ENCODE measurements around the gene CXCL10.
"Not testable (repeated sequence)": the region's sequence is repeated elsewhere in the genome, so short reads cannot be mapped to it uniquely, and the experiment has no call there.

The CXCL10 gene

DNA sequence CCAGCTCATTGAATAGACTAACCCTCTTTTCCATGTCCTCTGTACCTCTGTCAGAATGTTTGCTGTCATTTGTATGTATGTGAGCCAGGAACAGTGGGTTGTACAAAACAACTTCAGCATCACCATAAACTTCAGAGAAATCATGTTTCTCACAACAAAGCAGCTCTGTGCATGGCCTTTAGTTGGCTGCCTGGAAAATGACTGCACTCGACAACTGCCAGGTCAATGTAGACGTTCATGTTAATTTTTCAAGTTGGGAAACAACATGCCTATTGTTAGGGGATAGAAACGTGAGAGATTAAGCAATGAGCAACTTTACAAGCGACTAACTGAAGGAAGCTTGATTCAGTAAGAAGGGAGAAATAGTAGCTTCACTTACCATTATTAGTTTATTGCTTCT is 30.4 kb upstream of the CXCL10 start:
- no peak for DNase-seq (ENCODE audit: extremely low read depth, insufficient read length)
- no peaks in the 10 kb centered on the region for H3K27me3 ChIP-seq (replicated peaks; ENCODE audit: control insufficient read depth, insufficient read depth, low read length)
- TF ChIP-seq, protein P1, sequence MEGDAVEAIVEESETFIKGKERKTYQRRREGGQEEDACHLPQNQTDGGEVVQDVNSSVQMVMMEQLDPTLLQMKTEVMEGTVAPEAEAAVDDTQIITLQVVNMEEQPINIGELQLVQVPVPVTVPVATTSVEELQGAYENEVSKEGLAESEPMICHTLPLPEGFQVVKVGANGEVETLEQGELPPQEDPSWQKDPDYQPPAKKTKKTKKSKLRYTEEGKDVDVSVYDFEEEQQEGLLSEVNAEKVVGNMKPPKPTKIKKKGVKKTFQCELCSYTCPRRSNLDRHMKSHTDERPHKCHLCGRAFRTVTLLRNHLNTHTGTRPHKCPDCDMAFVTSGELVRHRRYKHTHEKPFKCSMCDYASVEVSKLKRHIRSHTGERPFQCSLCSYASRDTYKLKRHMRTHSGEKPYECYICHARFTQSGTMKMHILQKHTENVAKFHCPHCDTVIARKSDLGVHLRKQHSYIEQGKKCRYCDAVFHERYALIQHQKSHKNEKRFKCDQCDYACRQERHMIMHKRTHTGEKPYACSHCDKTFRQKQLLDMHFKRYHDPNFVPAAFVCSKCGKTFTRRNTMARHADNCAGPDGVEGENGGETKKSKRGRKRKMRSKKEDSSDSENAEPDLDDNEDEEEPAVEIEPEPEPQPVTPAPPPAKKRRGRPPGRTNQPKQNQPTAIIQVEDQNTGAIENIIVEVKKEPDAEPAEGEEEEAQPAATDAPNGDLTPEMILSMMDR (IDR thresholded peaks at IDR 0.05; ENCODE audit: insufficient read depth, low read length, poor library complexity, severe bottlenecking), result no peak
- no peak overlapping the region for H3K4me3 ChIP-seq (replicated peaks; ENCODE audit: low read depth, low read length)
- no peaks in the 10 kb centered on the region for H3K36me3 ChIP-seq (ENCODE audit: control insufficient read depth, insufficient read depth, low read length)

DNA sequence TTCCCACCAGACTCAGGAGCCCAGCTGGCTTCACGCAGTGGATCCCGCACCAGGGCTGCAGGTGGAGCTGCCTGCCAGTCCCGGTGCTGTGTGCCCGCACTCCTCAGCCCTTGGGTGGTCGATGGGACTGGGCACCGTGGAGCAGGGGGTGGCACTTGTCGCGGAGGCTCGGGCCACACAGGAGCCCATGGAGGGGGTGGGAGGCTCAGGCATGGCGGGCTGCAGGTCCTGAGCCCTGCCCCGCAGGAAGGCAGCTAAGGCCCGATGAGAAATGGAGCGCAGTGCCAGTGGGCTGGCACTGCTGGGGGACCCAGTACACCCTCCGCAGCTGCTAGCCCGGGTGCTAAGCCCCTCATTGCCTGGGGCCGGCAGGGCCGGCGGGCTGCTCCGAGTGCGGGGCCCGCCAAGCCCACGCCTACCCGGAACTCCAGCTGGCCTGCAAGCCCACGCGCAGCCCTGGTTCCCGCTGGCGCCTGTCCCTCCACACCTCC is 27.3 kb upstream of the CXCL10 start:
- DNase-seq (ENCODE audit: extremely low read depth, insufficient read length); H3K4me3 ChIP-seq (replicated peaks; ENCODE audit: low read depth, low read length); H3K27me3 ChIP-seq (replicated peaks; ENCODE audit: control insufficient read depth, insufficient read depth, low read length); H3K36me3 ChIP-seq (ENCODE audit: control insufficient read depth, insufficient read depth, low read length): not testable (repeated sequence)

DNA sequence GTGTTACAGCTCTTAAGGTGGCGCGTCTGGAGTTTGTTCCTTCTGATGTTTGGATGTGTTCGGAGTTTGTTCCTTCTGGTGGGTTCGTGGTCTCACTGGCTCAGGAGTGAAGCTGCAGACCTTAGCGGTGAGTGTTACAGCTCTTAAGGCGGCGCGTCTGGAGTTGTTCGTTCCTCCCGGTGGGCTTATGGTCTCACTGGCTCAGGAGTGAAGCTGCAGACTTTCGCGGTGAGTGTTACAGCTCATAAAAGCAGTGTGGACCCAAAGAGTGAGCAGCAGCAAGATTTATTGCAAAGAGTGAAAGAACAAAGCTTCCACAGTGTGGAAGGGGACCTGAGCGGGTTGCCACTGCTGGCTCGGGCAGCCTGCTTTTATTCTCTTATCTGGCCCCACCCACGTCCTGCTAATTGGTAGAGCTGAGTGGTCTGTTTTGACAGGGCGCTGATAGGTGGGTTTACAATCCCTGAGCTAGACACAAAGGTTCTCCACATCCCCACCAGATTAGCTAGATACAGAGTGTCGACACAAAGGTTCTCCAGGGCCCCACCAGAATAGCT is 26.6 kb upstream of the CXCL10 start:
- H3K4me3 ChIP-seq (replicated peaks; ENCODE audit: low read depth, low read length), result not testable (repeated sequence)

DNA sequence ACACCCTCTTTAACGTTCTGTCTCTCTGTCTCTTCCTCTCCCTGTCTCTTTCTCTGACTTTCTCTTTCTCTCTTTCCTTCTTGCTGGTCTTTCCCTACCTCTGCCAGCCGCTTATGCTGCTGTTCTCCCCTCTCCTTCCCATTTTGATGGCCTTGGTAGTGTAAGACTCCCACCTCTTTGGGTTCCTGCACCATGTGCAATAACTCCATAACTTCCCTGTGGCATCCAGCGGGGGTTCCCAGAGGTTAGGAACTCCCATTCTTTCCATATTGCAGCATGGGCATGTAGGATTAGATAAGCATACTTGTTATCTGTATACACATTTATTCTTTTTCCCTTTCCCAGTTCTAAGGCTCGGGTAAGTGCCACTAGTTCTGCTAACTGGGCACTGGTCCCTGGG is 21.4 kb upstream of the CXCL10 start:
- H3K36me3 ChIP-seq (ENCODE audit: control insufficient read depth, insufficient read depth, low read length); DNase-seq (ENCODE audit: extremely low read depth, insufficient read length); H3K27me3 ChIP-seq (replicated peaks; ENCODE audit: control insufficient read depth, insufficient read depth, low read length); H3K4me3 ChIP-seq (replicated peaks; ENCODE audit: low read depth, low read length): not testable (repeated sequence)

More for the DNA sequence above, 26.6 kb upstream of the CXCL10 start:
- H3K27me3 ChIP-seq (replicated peaks; ENCODE audit: control insufficient read depth, insufficient read depth, low read length); H3K36me3 ChIP-seq (ENCODE audit: control insufficient read depth, insufficient read depth, low read length); DNase-seq (ENCODE audit: extremely low read depth, insufficient read length): not testable (repeated sequence)

DNA sequence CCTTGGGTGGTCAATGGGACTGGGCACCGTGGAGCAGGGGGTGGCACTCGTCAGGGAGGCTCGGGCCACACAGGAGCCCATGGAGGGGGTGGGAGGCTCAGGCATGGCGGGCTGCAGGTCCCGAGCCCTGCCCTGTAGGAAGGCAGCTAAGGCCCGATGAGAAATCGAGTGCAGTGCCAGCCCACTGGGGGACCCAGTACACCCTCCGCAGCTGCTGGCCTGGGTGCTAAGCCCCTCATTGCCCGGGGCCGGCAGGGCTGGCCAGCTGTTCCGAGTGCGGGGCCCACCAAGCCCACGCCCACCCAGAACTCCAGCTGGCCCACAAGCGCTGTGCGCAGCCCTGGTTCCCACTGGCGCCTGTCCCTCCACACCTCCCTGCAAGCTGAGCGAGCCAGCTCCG is 20.0 kb upstream of the CXCL10 start:
- DNase-seq (ENCODE audit: extremely low read depth, insufficient read length); H3K27me3 ChIP-seq (replicated peaks; ENCODE audit: control insufficient read depth, insufficient read depth, low read length); H3K4me3 ChIP-seq (replicated peaks; ENCODE audit: low read depth, low read length); H3K36me3 ChIP-seq (ENCODE audit: control insufficient read depth, insufficient read depth, low read length): not testable (repeated sequence)

DNA sequence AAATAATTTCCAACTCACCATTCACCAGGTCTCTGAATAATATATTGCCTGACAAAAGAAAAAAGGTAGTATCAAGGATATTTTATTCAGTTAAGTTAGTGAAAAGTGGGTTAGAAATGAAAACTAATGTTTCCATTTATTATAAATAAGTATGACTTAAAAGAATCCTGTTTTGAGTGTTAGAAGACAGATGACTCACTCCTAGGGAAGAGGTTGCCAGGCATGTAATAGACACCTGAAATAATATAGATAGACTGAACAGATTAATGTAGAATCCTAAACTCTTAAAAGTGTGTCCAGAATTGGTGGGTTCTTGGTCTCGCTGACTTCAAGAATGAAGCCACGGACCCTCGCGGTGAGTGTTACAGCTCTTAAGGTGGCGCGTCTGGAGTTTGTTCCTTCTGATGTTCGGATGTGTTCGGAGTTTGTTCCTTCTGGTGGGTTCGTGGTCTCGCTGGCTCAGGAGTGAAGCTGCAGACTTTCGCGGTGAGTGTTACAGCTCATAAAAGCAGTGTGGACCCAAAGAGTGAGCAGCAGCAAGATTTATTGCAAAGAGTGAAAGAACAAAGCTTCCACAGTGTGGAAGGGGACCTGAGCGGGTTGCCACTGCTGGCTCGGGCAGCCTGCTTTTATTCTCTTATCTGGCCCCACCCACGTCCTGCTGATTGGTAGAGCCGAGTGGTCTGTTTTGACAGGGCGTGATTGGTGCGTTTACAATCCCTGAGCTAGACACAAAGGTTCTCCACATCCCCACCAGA is 19.1 kb upstream of the CXCL10 start:
- not testable (repeated sequence) for H3K27me3 ChIP-seq (replicated peaks; ENCODE audit: control insufficient read depth, insufficient read depth, low read length); DNase-seq (ENCODE audit: extremely low read depth, insufficient read length); H3K4me3 ChIP-seq (replicated peaks; ENCODE audit: low read depth, low read length); H3K36me3 ChIP-seq (ENCODE audit: control insufficient read depth, insufficient read depth, low read length)

DNA sequence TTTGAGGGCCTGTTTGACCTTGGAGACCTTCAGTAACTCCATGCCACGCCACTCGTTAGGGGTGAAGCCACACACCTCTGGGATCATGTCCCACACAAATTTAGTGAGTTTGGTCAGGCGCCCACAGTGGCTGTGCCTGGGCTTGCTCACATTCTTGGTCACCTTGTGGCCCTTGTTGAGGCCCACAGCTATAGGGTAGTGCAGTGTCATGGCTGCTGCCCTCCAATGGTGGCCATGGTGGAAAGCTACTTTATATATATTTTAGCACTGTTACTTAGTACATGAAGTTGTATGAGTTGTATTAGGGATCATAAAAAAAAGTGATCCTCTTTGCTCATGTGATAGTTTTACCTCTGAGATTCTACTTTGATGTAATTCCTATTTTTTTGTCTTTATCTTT is 13.6 kb upstream of the CXCL10 start:
- TF ChIP-seq, protein P1 (IDR thresholded peaks at IDR 0.05; ENCODE audit: insufficient read depth, low read length, poor library complexity, severe bottlenecking), result no peak
- Histone ChIP-seq H3K27me3 (replicated peaks; ENCODE audit: control insufficient read depth, insufficient read depth, low read length) (no peaks in the 10 kb centered on the region; the same call in 1 of the 2 replicates), H3K36me3 (ENCODE audit: control insufficient read depth, insufficient read depth, low read length) (no peaks in the 10 kb centered on the region), H3K4me3 (replicated peaks; ENCODE audit: low read depth, low read length) (no peak overlapping the region)
- no peak for DNase-seq (ENCODE audit: extremely low read depth, insufficient read length)

DNA sequence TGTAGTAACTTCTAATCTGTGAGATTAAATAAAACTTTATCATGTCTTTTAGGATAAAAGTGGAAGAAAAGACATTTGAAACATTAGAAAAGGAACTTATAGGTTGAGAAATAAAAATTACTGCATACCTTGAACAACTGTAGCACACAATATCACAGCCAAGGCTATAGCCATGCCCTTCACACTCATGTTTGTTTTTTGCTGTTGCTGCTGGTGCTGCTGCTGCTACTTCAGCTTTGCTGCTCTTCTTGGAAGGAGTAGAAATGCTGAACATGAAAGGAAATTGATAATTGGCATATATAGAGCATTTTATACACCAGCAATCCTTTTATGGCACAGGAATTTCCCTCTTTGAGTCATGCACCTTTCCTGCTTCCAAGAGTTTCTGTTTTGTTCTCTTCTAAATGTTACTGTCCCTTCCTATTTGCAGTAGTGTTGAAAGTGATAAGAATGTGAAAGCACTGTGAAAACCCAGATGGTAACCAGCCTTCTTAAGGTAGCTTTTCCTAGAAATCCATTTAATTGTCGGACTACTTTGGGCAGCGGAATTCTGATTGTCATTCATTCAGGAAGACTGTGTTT is 12.6 kb upstream of the CXCL10 start, which contains the start of gene CXCL11:
Gene CXCL11 (minus strand): TSS at position 272 of the 582 bp plus-strand sequence. CDS start 83 bp downstream, at position 189.
- DNase-seq (ENCODE audit: extremely low read depth, insufficient read length), result no peak
- H3K36me3 ChIP-seq (ENCODE audit: control insufficient read depth, insufficient read depth, low read length), result no peaks in the 10 kb centered on the region
- no peak within 1 kb of the TSS for H3K4me3 ChIP-seq (replicated peaks; ENCODE audit: low read depth, low read length)
- no peaks in the 10 kb centered on the region; the same call in 1 of the 2 replicates for H3K27me3 ChIP-seq (replicated peaks; ENCODE audit: control insufficient read depth, insufficient read depth, low read length)
- TF ChIP-seq, protein P1 (IDR thresholded peaks at IDR 0.05; ENCODE audit: insufficient read depth, low read length, poor library complexity, severe bottlenecking), result no peak
